Activated CD8-positive, alpha-beta memory T cell treated with anti-CD3 and anti-CD28 coated beads, Interleukin-2, amount 50 U/mL, for 24 hours (primary cell): Measurements from ENCODE around the gene HRH1.

Experiments used
- DNase-seq: peaks from one replicate; pipeline ENCODE4 v3.0.0-alpha.2; 2020; ENCODE audit errors: extremely low read depth

The HRH1 gene

DNA sequence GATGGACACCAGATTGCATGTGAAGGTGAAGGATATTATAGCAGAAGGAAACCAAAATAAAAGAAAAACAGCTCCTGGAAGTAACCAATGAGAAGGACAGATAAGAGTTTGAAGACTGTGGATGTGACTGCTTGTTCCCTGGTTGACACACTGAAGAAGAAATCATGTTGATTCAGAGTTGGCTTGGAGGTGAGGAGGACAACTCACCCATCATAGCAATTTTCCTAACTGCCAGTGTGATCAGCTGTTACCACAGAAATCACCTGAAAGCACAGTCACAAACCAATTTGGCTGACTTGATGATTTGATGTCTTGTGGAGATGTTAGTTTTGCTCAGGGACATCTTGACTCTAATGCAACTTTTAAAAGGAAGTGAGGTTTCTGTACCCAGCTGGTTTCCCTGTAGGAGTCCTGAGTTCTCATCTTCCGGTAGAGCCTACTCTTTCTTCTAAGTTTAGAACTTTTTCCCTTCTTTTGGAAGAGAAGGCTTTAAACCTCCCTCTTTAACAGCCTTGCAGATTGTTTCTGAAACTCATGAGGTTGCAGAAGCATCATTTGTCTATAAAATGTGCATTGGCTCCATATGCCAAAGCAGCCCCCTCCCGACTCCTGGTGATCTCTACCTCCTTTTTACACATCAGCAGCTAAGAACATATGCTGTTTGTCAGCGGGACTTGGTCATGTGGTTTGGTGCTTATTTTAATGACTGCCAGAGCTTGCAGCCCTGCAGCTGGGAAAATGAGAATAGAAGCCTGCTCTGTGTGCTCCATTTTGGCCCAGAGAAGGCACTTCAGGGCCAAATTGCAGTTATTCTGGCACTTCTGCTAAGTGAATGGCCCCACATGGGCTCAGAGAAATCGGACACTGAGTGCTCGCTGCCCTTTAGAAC is 128.2 kb downstream of the HRH1 start:
- DNase-seq: no peak

DNA sequence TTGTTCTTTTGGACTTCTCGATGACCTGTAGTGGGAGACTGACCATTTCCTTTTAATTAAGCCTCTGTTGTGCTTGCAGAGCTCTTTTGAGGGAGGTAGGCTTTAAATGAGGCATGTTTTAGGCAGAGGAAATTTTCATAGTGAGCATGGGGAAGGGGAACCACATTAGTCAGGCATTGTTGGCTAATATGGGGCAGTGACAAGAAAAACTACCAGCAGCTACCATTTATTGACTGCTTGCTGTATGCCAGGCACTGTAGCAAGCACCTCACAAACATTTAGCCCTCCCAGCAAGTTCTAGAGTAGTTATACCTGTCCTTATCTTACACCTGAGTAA is 128.8 kb downstream of the HRH1 start:
- DNase-seq: no peak

DNA sequence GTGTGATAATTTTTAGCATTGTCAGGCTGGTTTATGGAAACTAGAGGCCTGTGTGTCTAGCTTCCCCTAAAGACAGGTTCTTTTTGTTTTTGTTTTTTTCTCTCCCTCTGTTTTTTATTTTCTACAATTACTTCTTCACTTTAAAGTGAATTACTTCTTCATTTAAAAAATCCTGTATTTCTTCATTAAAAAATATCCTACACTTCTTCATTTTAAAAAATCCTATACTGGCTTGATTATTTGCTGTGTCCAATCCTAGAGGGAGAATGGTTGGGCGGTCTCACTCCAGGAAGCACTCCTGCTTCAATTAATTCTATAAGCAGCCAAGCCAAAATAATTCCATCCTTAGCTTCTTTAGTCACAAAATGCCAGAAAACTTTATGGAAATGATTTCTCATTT is 129.7 kb downstream of the HRH1 start:
- DNase-seq: no peak

DNA sequence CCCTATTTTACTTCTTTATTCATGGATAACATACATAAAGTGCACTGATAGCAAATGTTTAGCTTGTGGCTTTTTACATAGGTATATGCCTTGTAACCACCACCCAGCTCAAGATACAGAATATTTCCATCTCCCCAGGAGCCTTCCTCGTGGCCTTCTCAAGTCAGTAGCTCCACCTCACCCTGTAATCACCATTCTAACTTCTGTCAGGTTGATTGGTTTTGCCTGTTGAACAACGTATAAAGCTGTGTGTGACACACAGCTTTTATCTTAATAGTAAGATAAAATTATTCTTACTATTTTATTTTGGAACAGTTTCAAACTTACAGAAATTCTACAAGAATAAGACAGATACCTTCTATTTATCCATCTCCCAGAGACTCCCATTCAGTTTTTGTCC is 131.2 kb downstream of the HRH1 start:
- no peak for DNase-seq

DNA sequence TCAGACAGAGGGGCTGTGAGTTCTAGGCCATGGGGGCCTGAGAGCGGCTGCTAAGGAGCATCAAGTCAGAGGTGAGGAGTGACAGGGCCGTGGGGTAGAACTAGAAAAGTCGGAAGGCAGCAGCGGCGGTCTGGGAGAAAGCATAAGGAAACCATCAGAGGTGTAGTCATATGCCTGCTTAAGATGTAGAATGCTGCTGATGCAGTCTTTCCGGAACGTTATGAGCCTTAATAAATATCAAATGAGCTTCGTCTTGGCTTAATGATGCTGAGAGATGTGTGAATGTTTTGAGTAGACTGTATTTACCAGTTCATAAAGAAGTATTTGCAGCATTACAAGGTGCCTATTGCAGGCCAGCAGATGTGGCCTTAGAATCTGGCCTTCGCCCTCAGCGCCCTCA is 133.1 kb downstream of the HRH1 start:
- DNase-seq: no peak

DNA sequence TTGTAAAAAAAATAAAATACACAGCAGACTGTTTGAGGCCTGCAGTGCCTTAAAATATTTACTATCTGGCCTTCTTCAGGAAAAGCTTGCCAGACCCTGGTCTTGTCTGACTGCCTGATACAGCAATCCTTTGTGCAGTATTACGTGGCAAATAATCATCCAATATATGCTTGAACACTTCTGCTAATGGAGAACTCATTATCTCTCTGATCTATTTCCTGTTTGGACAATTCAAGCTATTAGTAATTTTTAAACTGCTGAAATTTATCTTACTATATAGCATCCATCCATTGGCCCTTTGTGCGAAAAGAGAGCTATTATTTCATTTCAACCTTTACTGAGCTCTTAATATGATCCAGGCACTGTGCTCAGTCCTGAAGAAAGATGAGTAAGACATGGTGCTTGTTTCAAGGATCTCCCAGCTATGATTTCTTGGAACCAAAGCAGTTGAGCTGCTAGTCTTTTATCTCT is 133.8 kb downstream of the HRH1 start:
- DNase-seq: no peak

DNA sequence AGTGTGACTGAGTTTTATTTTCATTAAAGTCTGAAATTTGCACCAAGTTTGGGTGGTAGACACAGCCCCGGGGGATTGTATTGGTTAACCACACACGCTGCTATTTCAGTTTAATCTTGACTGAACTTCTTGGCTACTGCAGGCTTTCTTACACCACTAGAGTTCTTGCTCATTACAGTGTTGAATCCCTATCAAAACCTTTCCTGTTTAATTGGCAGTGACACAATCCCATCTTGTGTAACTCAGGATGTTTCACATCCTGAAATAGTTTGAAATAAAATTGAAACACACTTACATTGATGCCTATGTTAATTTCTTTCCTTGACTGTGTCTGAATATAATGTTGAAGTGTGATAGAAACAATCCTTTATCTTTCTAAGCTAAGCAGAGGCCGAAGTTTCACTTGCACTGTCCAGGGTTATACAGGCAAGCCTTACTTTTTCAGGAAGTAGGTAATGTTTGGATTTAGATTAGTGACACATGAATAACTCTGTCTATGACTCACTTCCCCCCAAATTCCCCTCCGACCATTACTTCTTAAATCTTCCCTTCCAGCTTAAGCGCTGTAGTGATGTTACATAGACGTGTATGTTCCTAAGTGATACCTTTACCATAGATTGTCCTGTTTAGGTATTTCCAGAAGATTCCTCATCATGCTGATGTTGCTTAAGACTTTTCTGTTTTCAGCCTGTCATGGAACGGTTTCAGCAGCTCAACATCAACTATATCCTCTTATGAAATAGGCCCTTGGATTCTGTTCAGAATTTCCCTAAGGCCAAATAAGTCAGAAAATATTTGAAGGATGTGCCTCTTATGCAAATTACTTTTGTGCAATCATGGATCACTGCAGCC is 134.7 kb downstream of the HRH1 start:
- no peak for DNase-seq

DNA sequence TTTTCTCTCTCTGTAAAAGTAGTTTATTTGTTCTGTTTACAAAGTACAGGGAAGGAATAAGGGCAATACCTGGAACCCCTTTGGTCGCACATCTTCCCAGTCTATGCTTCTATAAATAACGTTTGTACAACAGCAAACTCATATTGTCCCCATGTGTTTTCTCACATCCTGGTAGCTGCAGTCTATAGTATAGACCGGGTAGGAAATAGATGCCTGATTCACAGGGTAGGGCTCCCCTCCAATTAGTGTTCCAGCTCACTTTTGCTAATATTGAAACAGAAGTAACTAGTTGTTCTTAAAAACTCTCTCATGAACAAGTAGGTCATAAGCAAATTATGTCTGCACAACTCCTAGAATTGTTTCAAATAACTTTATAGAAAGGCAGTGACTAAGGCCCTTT is 135.6 kb downstream of the HRH1 start:
- no peak for DNase-seq

DNA sequence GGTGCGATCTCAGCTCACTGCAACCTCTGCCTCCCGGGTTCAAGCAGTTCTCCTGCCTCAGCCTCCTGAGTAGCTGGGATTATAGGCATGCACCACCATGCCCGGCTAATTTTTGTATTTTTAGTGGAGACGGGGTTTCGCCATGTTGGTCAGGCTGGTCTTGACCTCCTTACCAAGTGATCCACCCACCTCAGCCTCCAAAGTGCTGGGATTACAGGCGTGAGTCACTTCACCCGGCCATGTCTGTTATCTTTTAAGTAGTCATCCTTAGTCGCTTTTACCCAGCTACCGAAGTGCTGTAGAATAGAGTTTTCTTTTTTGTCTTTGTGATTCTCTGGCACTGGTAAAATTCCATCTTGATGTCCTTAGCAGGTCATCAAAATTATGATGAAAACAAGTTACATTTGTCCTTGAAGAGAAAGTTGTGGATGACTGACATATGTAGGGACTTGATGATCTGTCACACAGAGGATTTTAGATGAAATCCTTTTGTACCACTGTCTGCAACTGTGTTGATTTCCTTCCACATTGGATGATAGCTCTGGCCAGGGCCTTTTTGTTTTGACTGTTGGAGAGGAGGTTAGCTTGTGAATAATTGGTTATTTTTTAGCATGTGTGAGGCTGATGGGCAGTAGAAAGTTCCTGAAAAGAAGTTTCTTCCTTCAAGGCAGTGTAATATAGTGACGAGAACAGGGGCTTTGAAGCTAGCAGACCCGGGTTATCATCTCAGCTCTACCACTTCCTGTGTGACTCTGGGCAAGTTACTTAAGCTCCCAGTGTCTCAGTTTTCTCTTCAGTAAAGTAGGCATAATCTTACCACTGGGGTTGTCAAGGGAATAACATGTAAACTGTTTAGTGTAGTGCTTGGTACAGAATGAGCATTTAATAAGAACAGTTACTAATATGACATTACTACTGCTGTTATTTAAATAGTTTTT is 136.7 kb downstream of the HRH1 start:
- DNase-seq: no peak

DNA sequence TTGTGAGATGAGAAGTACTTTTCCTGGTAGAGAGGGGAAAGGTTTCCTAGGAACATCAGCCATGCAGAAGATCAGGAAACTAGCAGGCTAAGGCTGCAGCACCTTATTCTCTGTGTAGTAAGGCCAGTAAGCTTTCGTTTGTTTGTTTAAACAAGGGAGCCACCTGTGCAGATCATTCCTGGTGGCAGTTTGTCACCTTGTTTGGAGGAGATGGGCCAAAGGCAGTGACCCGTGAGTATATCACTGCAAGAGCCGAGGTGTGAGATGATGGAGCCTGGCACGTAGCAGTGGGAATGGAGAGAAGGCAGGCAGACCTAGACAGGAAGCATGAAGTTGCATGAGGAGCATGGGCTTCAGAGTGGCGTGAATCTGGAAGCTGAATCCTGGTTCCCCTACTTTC is 137.5 kb downstream of the HRH1 start:
- DNase-seq: no peak

DNA sequence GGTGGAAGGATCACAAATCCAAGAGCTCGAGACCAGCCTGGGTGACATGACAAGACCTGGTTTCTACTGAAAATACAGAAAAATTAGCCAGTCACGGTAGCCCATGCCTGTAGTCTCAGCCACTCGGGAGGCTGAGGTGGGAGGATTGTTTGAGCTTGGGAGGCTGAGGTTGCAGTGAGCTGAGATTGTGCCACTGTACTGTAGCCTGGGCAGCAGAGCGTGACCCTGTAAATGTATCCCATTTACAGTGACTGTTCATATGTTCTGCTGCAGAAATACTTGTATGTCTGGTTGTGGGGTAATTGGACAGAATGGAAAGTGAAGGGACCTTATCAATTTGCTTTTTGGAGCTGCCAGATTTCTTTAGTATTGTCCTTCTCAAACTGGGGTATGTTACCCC is 142.8 kb downstream of the HRH1 start:
- DNase-seq: no peak

DNA sequence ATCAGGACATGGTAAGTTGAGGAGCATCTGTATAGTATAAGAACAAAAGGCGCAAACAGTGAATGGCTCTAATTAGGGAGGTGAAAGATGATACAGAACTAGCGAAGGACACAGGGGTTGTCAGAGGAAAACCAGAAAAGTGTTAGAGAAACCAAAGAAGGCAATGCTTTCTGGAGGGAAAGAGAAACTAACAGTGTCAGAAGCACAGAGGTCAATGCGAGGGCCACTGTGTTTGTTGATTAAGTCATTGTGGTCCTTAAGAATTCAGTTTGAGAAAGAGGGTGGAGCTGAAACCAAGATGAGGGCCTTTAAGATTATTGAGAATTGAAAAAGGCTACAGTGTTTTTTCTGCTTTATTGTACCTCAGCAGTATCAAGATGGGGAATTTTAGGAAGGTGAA is 146.7 kb downstream of the HRH1 start:
- no peak for DNase-seq

DNA sequence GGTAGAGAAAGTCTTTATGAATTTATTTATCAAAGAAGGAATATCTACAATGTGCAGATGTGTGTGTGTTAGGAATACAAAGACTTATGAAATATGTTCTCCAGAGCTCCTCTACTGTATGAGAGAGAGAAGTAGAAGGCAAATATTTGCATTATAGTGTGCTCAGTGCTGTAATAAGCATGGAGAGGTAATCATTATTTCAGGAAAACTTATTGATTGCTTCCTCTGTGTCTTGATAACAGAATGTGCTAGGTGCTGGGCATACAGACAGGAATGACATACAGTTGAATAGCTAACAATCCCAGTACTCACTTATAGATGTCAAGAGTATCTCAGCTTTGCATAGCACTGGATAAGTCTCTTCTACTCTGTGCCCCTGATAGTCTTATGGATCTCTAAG is 148.2 kb downstream of the HRH1 start:
- no peak for DNase-seq

DNA sequence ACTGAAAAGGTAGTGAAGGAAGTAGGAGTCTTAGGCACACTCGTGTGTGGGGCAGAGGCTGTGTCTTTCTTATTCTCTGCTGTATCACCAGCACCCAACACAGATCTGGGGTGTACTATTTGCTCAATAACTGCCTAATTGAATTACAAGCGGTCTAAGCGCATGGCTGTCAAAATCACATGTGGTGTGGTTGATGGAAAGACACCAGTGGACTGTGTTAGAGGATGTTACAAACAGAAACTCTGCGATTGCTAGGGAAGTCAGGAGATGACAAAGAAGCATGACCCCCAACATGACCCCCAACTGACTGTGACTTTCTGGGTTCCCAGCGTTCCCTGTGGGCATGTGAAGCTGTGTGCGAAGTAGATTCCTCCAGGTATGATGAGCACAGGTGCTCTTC is 149.9 kb downstream of the HRH1 start:
- no peak for DNase-seq

DNA sequence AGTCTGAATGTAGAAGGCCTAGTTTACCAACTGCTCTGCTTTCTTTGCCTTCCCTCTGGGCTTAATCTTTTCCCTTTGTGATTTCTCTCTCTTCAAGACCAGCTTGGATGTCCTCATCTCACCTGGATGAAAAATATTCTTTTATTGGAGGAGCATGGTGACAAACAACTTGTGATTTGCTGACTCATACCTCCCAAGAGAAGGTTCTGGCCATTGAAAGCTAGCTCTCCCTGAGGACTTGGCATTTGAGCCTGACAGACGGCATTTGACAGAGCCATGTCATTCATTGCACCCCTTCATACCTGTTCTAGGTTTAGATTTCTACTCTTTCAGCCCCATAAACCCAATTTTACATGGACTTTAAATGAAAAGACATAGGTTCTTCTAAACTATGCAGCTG is 151.2 kb downstream of the HRH1 start:
- DNase-seq: no peak

DNA sequence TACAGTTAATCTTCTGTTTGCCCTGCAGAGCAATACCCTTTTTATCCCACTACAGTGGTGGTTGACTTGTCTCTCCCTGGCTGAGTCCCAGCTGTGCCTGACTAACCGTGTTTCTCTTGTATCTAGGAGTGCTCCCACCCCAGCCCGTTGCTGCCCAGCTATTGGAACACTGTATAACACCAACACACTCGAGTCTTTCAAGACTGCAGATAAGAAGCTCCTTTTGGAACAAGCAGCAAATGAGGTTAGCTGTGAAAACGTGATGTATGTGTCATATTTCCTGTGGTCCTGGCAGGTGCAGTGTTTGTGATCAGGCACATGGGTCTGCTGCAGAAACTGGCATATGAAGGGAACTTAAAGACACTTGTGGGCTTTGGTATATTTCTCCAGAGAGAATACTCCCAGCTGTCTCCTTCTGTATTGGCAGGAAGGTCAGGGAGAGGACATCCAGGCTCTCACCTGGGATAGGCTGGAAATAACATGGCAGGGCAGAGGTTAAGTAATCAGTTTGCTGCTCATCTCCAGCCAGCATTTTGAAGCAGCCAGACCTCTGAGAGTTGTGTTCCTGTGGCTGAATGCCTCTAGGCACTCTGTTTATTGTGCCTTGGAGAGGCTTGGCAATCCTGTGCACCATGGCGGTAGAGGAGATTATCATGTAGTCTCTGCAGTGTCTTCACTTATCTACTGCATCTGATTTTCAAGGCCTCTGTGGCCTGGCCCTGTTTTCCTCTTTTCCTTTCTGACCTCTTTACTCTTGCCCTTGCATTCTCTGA is 152.7 kb downstream of the HRH1 start:
- no peak for DNase-seq

DNA sequence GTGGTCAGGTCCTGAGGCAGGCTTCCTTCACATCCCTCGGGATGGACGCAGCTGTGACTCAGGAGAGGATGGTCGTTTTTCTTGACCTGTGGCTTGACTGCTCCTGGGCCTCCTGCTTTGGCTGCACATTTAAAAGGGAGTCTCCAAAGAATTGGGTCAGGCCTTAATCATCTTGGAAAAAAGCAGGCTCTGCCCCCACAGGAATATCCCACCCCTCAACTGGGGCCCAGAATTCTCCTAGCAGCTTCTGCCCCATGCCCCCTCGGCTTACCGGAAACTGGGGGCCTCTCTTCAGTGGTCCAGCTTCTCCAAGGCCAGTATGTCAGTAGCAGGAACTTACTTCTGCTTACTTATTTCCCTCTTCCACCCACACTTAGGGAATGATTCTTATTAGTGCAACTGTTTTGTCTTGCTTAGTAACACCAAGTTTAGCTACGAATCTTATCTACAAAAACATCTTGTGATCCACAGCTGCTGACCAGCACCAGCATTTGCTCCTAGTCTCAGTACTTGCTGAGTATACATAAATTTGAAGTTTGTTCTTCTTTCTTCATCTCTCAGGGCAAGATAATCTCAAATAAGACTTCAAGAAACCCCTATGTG is 153.6 kb downstream of the HRH1 start:
- DNase-seq: no peak

DNA sequence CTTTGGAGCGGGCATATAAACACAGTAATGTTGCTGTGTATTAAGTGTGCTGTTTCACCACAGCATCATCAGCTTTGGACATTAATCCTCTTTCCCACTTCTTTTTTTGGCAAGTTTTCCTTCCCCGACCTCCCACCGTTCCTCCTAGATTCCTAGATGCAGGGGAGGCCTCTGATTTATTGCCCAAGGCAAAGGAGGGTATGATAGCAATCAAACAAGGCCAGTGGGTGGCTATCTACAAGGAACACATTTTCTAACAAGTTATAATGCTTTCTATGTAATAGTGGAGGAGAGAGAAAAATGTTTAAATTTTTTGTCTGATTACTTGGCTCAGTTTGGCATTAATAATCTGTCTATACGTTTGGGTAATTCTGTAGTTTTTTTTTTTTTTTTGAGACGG is 156.0 kb downstream of the HRH1 start:
- no peak for DNase-seq

DNA sequence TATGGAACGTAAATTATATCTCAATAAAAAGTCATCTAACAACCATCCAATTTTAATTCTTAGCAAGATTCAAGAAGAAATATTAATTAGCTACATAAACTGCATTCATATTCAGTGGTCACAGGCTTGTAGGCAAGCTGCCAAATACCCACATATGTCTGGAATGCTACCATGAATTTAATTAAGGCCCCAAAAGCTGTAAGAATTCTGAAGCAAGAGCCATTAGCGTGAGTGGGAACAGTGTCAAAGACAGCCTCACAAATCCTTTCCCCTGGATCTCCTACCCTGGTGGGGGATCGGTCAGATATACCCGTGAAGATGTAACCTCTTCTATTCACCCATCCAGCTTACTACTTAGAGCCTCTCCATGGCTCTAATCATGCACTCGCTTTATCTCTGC is 157.9 kb downstream of the HRH1 start:
- no peak for DNase-seq
